Astrocyte (in vitro differentiated cells and primary cell): ENCODE measurements around the gene SP6.

Experiments used
- EZH2 ChIP-seq: IDR thresholded peaks from 2 replicates; pipeline ENCODE4 v1.6.1; 2012; ENCODE audit warnings: mild to moderate bottlenecking, low read length, inconsistent platforms; ENCODE audit not compliant: insufficient read depth
- TF ChIP-seq, protein P1 (sequence below): IDR thresholded peaks from 2 replicates; pipeline ENCODE4 v1.5.1; 2011; ENCODE audit warnings: low read depth, mild to moderate bottlenecking, inconsistent platforms, low read length, moderate library complexity; ENCODE audit not compliant: insufficient read depth

DNA sequence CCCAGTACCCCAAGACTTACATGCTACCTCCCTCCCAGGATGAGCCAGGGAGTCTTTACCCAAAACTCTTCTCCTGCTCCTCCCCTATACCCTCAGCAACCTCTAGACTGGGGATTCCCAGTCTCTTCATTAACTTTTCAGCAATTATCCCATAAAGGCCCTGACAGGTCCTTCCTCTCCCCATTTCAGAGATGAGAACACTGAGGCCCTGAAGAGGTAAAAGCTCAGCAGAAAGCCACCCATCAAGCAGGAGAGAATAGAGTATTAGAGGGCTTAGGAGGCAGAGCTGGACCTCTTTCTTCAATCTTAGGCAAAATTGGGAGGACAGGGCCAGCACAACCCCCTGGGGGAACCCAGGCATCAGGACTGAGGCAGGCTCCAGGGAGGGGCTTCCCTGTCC, 5.9 kb upstream of the SP6 start:
- TF ChIP-seq, protein P1, sequence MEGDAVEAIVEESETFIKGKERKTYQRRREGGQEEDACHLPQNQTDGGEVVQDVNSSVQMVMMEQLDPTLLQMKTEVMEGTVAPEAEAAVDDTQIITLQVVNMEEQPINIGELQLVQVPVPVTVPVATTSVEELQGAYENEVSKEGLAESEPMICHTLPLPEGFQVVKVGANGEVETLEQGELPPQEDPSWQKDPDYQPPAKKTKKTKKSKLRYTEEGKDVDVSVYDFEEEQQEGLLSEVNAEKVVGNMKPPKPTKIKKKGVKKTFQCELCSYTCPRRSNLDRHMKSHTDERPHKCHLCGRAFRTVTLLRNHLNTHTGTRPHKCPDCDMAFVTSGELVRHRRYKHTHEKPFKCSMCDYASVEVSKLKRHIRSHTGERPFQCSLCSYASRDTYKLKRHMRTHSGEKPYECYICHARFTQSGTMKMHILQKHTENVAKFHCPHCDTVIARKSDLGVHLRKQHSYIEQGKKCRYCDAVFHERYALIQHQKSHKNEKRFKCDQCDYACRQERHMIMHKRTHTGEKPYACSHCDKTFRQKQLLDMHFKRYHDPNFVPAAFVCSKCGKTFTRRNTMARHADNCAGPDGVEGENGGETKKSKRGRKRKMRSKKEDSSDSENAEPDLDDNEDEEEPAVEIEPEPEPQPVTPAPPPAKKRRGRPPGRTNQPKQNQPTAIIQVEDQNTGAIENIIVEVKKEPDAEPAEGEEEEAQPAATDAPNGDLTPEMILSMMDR, result no peak
- TF ChIP-seq EZH2, result no peak
